ENCODE results near the gene WBP2. TPM values are rescaled to one million over a fixed set of nuclear protein-coding genes. Genes with fewer than 3 reads are reported as not detected.
"Not testable (repeated sequence)": the region's sequence is repeated elsewhere in the genome, so short reads cannot be mapped to it uniquely, and the experiment has no call there.

Gene WBP2
- polyA plus RNA-seq, 5 donors, result 53.7 to 77.3 (median 74.1) TPM

DNA sequence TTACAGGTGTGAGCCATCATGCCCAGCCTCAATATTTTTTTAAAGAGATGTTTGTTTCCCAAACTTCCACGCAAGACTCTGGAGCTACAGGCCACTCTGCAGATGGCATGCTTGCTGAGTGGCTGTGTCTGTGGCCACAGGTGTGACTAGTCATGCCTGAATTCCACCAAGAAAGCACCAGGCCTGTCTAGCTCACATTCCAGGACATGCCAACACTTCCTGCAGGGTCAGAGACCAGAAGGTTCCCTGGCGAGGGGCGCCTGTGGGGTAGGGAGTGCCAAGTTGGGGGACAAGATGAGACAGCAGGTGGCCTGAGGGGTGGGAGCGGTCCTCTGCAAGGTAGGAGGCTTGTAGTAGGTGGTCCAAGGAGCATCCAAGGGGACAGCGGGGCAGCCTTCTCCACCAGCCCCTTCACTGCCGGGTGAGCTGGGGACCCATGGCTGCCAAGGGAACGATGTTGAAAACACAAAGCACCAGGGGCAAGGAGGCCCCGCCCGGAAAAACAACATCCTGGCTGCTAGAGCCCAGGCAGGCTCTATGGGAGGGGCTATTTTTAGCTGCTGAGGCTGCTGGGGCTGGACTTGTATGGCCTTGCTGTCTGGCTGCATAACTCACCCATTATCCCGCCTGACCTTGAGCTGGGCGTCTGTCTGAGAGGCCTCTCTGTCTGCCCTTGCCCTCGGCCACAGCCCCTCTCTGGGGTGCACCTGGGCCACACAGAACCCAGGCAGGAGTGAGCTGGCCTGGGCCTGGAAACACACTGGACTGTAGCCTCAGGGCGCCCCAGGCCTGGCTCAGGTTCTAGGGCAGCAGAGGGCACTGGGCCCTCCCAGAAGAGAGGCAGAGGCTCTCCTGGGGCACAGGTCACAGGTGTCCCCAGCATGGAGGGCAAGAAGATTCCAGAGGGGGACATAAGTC, 17.6 kb upstream of the WBP2 start:
- peak in 1 of 2 donors; percentile 50 for DNase-seq

DNA sequence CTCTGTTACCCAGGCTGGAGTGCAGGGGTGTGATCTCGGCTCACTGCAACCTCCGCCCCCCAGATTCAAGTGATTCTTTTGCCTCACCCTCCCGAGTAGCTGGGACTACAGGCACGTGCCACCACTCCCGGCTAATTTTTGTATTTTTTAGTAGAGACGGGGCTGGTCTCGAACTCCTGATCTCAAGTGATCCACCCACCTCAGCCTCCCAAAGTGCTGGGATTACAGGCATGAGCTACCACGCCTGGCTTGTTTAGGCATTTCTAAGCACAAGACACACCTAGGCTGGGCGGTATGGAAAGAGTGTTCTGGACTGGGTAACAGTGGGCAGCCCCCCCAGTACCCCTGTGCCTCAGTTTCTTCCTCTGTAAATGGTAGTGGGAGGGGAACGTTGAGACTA, 15.1 kb upstream of the WBP2 start:
- not testable (repeated sequence) for DNase-seq

DNA sequence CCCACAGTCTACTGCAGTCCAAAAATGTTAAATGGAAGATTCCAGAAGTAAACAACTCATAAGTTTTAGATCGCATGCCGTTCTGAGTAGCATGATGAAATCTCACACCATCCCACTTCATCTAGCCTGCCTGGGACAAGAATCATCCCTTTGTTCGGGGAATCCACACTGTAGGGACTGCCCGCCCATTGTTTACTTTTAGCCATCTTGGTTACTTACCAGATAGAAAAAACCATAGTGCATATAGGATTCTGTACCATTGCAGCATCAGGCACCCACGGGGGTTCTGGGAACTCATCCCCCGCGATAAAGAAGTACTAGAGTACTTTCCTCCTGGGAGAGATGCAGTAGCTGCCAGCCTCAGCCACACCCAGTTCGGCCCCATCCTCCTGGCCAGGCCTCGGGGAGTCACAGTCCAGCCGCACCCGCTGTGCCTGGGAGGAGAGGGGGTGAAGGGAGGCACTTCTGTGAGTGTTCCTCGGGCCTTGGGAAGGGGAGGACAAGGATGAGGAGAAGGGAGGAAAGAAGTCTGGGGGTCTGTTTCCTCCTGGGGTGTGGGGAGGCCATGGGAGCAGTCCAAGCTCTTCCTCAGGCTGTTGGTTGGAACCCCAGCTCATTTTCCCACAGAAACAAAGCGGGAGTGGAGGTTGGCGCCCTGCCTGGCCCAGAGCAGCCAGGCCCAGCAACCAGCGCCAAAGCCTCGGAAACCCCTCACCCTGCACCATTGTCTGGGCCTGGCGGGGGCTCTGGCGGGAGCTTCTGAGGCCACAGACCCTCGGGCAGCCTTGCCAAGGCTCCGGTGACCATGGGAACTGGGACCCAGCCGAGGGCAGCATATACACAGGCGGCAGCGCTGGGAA, 14.4 kb upstream of the WBP2 start:
- peak; percentile 77 to 88 for DNase-seq

GRCh38 chr17:75868730-75869281, 13.7 kb upstream of the WBP2 start:
- DNase-seq, result not testable (repeated sequence)

GRCh38 chr17:75865404-75866188, 10.5 kb upstream of the WBP2 start:
- peak in 1 of 2 donors; percentile 26 for DNase-seq

- not testable (repeated sequence) for DNase-seq
Observed at GRCh38 chr17:75864887-75865286, 9.8 kb upstream of the WBP2 start.

- DNase-seq, result peak; percentile 94 to 97
Observed at GRCh38 chr17:75864448-75864871, 9.3 kb upstream of the WBP2 start.

- DNase-seq, result no peak
Observed at GRCh38 chr17:75861927-75862317, 6.8 kb upstream of the WBP2 start.

DNA sequence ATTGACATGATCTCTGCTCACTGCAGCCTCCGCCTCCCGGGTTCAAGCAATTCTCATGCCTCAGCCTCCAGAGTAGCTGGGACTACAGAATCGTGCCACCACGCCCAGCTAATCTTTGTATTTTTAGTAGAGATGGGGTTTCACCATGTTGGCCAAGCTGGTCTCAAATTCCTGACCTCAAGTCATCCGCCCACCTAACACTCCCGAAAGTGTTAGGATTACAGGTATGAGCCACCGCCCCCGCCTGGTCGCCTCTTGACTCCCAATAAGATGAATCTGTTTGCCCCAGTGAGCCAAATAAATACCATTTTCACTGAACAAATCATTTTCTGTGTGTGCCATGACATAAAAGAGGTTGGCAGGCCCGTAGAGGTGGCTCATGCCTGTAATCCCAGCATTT, 4.2 kb upstream of the WBP2 start:
- not testable (repeated sequence) for DNase-seq

DNA sequence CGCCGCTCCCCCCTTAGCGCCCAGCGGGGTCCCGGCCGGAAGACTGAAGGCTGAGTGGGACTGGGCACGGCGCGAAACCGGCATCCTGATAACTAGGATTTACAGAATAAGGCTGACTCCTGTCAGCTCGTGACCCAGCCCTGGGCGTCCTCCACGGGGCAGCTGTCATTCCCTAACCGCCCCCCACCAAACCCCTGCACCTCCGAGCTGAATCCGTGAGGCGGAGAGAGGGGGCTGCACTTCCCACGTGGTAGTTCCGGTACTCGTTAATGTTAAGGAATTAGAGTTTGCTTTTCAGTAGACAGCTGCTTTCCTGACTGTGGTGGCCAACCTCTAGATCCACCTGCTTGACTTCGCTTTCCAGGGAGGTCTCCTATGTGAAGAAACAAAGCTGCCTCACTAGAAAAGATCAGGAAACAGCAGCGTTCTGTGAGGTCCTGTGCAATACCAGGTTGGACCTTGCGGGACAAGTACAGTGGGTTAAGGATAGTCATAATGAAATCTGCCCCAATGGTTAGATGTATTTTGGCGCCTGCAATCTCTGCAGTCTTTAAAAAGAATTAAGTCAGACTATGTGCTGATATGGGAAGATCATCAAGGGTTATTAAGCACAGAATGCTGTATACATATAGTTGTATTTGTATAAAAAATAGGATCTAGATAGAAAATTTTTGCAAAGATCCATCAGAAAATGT, 1.1 kb upstream of the WBP2 start:
- DNase-seq, result peak in 1 of 2 donors; percentile 32

DNA sequence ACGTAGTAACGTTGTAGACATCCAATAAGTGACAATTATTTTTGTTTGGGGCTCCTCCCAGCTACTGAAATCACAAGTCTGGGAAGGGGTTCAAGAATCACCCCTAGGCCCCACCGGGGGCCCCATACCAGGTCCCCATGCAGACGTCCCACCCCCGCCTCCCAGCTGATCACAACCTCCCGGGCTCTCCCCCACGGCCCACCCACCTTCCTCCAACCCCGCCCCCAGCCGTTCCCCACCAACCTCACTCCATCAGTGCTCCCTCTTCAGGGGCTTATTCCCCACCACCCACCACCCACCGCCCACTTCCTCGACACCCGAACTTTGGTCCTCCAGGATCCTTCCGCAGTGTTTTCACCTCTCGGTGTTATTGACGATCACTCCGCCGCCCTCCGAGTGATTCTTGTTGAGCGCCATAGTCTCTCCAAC, 240 bp downstream of the WBP2 start:
- DNase-seq, result no peak

DNA sequence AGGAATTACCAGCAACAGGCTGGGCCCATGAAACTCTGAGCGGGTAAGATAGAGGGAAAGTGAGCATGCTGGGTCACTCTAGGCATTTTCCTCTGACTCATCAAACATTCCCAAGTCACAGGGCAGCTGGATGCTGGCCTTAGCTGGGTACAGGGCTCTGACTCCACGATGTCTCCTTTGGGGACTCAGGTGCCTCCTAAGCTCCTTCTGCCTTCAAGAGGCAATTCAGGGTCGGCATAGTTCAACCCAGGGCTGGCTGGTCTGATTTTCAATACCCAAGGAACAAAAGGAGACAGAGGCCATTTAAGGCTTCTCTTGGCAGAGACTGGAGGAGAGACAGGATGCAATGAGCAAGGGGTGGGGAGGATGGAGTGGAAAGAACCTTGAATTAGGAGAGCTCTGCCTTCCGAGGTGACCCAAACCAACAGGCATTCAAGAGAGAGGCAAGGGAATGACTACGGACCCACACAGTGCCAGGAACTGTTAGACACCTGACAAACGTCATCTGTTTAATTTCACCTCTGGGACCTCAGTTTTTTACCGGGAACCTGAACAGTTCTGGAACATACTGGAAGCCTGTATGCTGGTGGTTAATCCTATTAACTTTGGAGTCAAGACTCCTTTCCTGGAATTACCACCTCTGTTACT, 910 bp downstream of the WBP2 start:
- no peak for DNase-seq

DNA sequence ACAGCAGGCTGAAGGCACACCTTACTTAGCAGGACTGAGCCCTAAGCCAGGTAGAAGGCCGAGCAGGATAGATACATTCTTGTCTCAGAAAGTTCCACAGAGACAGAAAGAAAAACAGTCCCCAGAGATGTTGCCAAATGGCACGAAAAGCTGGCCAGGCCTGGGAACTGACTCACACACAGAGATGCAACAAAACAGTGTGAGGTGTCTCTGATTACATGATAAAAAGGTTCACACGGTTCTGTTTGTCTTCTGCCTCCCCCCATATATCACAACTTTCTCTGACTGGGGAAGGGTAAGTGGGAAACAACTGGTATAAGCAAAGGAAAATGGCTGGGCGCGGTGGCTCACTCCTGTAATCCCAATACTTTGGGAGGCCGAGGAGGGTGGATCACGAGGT, 1.7 kb downstream of the WBP2 start:
- DNase-seq, result no peak

- not testable (repeated sequence) for DNase-seq
Observed at GRCh38 chr17:75851693-75851991, 3.5 kb downstream of the WBP2 start.

DNA sequence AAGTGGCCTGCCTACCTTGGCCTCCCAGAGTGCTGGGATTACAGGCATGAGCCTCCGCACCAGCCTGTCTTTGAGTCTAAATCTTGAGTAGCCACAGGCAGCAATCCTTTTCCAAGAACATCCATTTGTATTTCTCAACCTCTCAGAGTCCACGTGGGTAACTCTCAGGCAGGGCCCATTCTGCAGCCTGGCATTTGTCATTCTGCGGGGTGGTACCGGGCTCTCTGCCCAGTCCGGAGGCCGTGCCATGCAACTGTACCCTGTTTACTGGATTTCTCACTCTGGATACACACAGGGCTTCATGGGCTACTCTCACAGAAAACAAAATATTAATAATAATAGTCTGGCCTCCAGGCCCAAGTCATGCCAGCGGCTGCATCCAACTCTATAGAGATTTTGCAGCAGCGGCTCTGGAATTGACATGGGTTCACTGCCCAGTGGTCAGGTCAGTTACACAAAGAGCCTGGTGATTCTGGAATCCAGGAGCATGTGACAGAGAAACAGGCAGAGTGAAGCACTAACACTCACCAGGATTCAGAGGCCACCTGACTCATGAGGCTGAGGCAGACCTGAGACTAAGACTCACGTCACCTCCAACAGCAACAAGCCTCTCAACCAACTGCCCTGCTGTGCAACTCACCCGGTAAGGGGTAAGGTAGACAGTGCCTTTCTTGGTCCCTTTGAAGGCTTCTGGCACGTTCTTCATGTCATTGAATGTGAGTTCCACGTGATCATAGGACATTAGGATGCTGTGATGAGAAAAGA, 4.0 kb downstream of the WBP2 start:
- no peak for DNase-seq

DNA sequence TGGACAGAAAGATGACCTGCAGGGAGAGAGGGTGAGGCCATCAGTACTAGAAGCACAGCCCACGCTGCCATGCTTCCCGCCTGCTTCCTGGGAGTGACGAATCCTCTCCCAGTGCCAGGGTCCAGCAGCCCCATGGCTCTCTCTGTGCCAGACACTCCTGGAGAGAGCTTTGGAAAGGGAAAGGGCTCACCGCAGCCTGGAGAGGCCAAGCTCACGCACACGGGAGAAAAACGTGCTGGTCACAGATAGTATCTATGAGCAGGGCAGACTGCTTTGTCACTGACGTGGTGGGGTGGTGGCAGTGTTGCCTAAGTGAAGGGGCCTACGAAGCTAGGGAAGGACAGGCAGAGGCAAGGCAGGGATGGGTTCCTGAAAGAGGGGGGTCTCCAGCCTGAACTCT, 5.4 kb downstream of the WBP2 start:
- DNase-seq, result no peak

- no peak for DNase-seq
Observed at GRCh38 chr17:75849279-75849646, 5.9 kb downstream of the WBP2 start.

GRCh38 chr17:75848523-75849278, 6.4 kb downstream of the WBP2 start:
- no peak for DNase-seq
